H1 (cell line): ENCODE data around the gene PIERCE2.
"Not testable (repeated sequence)": the region's sequence is repeated elsewhere in the genome, so short reads cannot be mapped to it uniquely, and the experiment has no call there.

ENCODE experiments used
- CBX8 ChIP-seq: fragments of 300-800, 300-1000 bp; sonication (generic); IDR thresholded peaks from 2 replicates; pipeline ENCODE4 v1.7.1; 2016; ENCODE audit warnings: low read depth, low read length, borderline replicate concordance
- CREB1 ChIP-seq: IDR thresholded peaks from 2 replicates; pipeline ENCODE4 v1.6.1; 2012; ENCODE audit warnings: inconsistent platforms
- KDM5A ChIP-seq: fragments of 200-600 bp; IDR thresholded peaks from 2 replicates; pipeline ENCODE4 v1.7.1; 2012; ENCODE audit warnings: mild to moderate bottlenecking, low read length, inconsistent platforms, mixed read lengths
- MAX ChIP-seq: IDR thresholded peaks from 2 replicates; pipeline ENCODE4 v1.6.1; 2012; ENCODE audit warnings: inconsistent platforms
- POLR2A ChIP-seq, 2 experiments: IDR thresholded peaks; 1 replicate in 1 of 2; 2 replicates in 1 of 2; pipeline ENCODE4 v1.6.1; 2011; ENCODE audit warnings: low read depth in 2 of 2, low read length in 2 of 2, mild to moderate bottlenecking in 2 of 2; ENCODE audit errors: control extremely low read depth in 1 of 2
- SRF ChIP-seq: IDR thresholded peaks from 2 replicates; pipeline ENCODE4 v1.6.1; 2011; ENCODE audit warnings: mild to moderate bottlenecking, low read depth, low read length, moderate library complexity
- TBP ChIP-seq: IDR thresholded peaks from 2 replicates; pipeline ENCODE4 v1.6.1; 2011; ENCODE audit warnings: low read depth, low read length, improper control_type of control experiment
- YY1 ChIP-seq: IDR thresholded peaks from 2 replicates; pipeline ENCODE4 v1.6.1; 2011; ENCODE audit warnings: low read depth, mild to moderate bottlenecking, low read length
- TF ChIP-seq, protein P1 (sequence below), 3 experiments: IDR thresholded peaks; 1 replicate in 2 of 3; 2 replicates in 1 of 3; pipeline versions ENCODE4 v1.5.1 to v1.6.1; 2011; ENCODE audit warnings: low read length in 3 of 3, mild to moderate bottlenecking in 3 of 3, inconsistent platforms in 2 of 3, low read depth in 1 of 3, moderate library complexity in 1 of 3; ENCODE audit not compliant: insufficient read depth in 1 of 3; ENCODE audit errors: control extremely low read depth in 1 of 3

- not testable (repeated sequence) for TF ChIP-seq POLR2A (IDR thresholded peaks at IDR 0.05; ENCODE audit: control extremely low read depth in 1 of 2, low read depth in 2 of 2, low read length in 2 of 2); SRF; YY1; CBX8; CREB1; MAX; TBP; KDM5A
- TF ChIP-seq, protein P1, sequence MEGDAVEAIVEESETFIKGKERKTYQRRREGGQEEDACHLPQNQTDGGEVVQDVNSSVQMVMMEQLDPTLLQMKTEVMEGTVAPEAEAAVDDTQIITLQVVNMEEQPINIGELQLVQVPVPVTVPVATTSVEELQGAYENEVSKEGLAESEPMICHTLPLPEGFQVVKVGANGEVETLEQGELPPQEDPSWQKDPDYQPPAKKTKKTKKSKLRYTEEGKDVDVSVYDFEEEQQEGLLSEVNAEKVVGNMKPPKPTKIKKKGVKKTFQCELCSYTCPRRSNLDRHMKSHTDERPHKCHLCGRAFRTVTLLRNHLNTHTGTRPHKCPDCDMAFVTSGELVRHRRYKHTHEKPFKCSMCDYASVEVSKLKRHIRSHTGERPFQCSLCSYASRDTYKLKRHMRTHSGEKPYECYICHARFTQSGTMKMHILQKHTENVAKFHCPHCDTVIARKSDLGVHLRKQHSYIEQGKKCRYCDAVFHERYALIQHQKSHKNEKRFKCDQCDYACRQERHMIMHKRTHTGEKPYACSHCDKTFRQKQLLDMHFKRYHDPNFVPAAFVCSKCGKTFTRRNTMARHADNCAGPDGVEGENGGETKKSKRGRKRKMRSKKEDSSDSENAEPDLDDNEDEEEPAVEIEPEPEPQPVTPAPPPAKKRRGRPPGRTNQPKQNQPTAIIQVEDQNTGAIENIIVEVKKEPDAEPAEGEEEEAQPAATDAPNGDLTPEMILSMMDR (IDR thresholded peaks at IDR 0.05; ENCODE audit: control extremely low read depth in 1 of 3, insufficient read depth in 1 of 3, low read depth in 1 of 3, low read length in 3 of 3), result not testable (repeated sequence)
Measured at GRCh38 chr15:55400050-55400449, 8.2 kb upstream of the PIERCE2 start.
